Measurements from ENCODE around the gene ANKRD18A.

DNA sequence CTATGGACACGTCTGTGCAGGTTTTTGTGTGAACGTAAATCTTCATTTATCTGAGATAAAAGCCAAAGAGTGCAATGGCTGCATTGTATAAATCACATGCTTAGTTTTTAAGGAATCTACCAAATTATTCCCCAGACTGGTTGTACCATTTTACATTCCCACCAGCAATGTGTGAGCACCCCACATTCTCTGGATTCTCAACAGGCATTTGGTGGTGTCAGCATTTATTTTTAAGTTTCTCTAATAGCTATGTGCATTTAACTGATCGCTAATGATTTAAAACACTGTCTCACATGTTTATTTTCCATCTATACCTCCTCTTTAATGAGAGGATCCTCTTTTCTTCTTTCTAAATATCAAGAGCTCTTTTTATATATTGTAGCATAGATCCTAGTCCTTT is 13.9 kb upstream of the ANKRD18A start:
- TF ChIP-seq, protein P1, sequence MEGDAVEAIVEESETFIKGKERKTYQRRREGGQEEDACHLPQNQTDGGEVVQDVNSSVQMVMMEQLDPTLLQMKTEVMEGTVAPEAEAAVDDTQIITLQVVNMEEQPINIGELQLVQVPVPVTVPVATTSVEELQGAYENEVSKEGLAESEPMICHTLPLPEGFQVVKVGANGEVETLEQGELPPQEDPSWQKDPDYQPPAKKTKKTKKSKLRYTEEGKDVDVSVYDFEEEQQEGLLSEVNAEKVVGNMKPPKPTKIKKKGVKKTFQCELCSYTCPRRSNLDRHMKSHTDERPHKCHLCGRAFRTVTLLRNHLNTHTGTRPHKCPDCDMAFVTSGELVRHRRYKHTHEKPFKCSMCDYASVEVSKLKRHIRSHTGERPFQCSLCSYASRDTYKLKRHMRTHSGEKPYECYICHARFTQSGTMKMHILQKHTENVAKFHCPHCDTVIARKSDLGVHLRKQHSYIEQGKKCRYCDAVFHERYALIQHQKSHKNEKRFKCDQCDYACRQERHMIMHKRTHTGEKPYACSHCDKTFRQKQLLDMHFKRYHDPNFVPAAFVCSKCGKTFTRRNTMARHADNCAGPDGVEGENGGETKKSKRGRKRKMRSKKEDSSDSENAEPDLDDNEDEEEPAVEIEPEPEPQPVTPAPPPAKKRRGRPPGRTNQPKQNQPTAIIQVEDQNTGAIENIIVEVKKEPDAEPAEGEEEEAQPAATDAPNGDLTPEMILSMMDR (IDR thresholded peaks at IDR 0.05): no peak
- no peak for TF ChIP-seq POLR2A (IDR thresholded peaks at IDR 0.05)

Data from esophagus squamous epithelium (tissue), 4 donors.